Jurkat, Clone E6-1 (cell line): ENCODE data around the gene OSTC.
"Not testable (repeated sequence)": the region's sequence is repeated elsewhere in the genome, so short reads cannot be mapped to it uniquely, and the experiment has no call there.

Experiments
- DNase-seq: peaks from one replicate; pipeline ENCODE4 v3.0.0-alpha.2; 2011; ENCODE audit warnings: low read depth, low spot score
- H3K4me3 ChIP-seq: 2 replicates; pipeline ENCODE4 v1.5.1; 2011; ENCODE audit warnings: mild to moderate bottlenecking, low read length, control low read depth, moderate library complexity

OSTC gene

DNA sequence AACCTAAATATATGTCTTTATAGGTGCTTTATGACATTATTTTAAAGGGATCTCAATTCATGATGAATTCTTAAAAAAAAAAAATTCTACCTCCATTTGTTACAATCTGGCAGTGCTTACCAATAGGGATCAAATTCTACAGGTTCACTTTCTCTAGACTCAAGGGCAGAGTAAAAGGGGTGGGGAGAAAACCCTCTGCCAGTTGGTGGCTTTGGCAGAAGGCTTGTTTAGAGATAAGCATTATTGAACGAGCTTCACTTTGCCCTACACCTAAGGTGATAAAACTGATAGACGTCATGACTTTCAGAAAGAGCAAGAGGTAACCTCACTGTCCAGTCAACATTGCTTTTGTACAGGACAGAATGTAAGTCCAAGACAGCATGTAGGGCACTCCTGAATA is 53.6 kb downstream of the OSTC start:
- H3K4me3 ChIP-seq = no peak overlapping the region
- no peak for DNase-seq

DNA sequence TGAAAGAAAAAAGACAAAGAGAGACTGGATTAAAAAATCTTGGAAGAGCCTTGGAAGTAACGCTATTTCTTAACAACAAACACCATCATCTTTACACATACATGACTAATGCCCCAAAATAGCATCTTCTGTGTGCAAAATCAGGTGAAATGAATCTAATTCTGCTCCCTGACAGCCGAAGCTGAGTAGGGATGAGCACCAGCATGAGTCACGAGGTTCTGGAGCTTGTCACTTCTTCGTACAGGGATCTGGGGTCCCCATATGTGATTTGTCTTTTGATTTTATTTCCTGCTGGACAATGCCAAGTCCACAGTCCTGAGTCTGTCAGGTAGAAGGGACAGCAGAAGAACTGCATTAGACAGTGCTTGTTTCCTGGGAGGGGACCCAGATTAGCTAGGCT is 55.9 kb downstream of the OSTC start:
- no peak for DNase-seq
- H3K4me3 ChIP-seq = no peak overlapping the region

DNA sequence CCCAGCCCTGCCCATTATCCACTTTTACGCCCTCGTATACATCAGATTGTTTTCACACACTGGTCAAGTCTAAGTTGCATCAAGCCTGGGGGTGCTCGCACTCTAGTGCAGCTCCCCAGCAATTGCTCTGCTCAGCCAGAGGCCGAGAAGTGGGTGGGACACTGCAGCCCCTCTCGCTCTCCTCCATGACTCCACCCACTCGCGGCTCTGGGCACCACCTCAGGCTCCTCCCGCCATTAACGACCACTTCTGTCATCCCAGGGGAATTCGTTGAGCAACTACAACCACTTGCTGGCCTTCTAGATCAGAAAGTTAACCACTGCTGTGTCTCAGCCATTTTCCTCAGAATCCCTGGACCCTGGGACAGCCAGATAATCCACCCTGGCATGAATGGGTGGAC is 58.8 kb downstream of the OSTC start:
- no peak for DNase-seq
- H3K4me3 ChIP-seq = no peak overlapping the region

DNA sequence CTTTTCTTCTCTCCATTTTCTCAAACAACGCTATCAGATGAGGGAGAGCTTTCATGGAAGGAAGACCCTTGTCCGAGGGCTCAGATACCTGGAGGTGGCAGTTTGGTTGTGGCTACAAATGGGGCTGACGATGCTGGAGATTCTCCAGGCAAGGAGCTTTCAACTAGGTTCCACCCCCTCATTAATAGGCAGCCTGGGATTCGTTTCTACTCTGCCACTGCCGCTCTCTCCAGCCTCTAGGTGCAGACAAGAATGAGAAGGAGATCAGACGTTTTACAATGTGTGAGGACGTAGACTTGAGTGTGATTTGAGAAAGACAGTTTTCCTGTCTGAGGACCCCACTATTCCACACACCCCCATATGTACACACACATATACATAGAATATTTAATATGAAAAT is 59.3 kb downstream of the OSTC start:
- no peak for DNase-seq
- H3K4me3 ChIP-seq = no peak overlapping the region

DNA sequence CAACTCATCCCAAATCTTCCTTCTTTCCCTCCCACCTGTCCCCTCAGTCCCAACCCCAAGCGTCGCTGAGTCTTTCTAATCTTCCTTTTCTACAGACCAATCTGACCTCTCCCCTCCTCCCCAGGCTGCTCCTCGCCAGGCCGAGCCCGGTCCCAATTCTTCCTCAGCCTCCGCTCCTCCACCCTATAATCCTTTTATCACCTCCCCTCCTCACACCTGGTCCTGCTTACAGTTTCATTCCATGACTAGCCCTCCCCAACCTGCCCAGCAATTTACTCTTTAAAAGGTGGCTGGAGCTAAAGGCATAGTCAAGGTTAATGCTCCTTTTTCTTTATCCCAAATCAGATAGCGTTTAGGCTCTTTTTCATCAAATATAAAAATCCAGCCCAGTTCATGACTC is 60.2 kb downstream of the OSTC start:
- not testable (repeated sequence) for DNase-seq, H3K4me3 ChIP-seq

DNA sequence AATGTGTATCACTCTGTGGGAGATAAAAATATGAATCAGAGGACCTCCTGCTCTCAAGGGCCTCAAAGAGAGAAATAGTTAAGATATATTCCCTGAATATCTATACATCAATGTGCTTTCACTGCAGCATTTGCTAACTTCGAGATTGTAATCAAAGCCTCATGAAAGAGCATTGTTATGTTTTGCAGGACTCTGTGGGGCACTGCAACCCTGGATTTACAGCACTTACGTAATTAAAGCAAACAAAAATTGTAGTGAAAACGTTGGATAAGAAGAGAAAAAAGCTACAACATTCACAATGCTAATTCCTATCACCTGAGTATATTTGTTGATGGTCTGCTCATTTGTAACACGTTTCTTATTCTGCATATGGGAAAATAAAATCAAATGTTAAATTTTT is 64.5 kb downstream of the OSTC start:
- no peak for DNase-seq
- no peak overlapping the region for H3K4me3 ChIP-seq

DNA sequence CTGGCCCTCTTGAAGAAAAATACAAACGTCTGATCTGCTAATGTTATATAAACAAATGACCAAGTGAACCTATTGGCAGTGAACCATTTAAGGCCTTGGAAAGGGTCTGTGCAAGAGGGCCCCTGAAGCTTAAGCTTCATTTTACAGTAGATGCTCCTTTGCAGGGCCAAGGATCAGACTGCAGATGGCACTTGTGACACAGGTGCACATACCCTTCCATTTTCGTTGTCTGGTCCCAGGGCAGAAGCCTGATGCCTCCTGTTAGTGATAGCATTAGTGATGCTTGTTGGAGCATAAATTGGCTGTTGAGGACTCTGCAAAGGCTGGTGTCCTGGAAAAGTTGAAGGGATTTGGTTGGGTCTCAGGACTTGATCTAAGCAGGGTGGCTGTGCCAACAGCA is 65.9 kb downstream of the OSTC start:
- no peak for DNase-seq
- no peak overlapping the region for H3K4me3 ChIP-seq

DNA sequence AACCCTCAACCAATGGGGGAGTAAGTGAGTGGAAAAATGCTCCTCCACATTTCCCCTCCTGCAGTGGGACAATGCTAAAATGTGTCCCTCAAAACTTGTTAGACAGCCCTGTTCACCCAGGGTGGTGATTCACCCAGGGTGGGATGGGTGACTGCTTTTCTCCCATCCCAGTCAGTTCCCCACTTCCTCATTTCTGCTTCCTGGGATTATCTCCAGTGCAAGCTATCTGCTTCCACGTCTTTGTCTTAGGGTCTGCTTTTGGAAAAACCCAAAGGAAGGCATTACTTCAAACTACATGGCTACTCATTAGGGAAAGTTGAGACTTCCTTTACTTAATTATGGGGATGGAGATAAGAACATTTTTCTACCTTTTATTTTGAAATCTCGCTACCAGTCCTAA is 67.0 kb downstream of the OSTC start:
- H3K4me3 ChIP-seq = no peak overlapping the region
- no peak for DNase-seq
